RWPE1 (cell line): ENCODE data around the gene CDS2.

Experiments
- CTCF ChIA-PET: fragments of 350-600 bp; sonication (Branson Sonifier 250); formaldehyde crosslinking; extraction: SDS; loops from one replicate; lab custom pipeline; 2021; lab: Yijun Ruan, JAX
- POLR2A ChIA-PET: fragments of 400-600 bp; formaldehyde crosslinking; extraction: SDS; loops from one replicate; lab custom pipeline; 2020; ENCODE audit warnings: antibody characterized with exemption; ENCODE audit not compliant: low non-redundant PET; lab: Yijun Ruan, JAX
- DNase-seq: peaks from one replicate; pipeline ENCODE4 v3.0.0; 2012; ENCODE audit warnings: low spot score
- H3K27ac ChIP-seq: fragments of 450-650 bp; 2 replicates; pipeline ENCODE4 v1.5.1; 2017
- TF ChIP-seq, protein P1 (sequence below): fragments of 450-650 bp; conservative IDR thresholded peaks from 2 replicates; pipeline ENCODE4 v1.5.1; 2017; ENCODE audit warnings: low read depth, mild to moderate bottlenecking

CDS2 gene

GRCh38 chr20:5146871-5147592 is 20.2 kb downstream of the CDS2 start:
- ChIA-PET CTCF (interaction anchor here (0.9 kb wide), 1 partner anchor 45 kb away, joined by 4 read pairs; no protein-coding TSS in a partner anchor), POLR2A (no interaction called here)
- DNase-seq, result no peak
- TF ChIP-seq, protein P1, sequence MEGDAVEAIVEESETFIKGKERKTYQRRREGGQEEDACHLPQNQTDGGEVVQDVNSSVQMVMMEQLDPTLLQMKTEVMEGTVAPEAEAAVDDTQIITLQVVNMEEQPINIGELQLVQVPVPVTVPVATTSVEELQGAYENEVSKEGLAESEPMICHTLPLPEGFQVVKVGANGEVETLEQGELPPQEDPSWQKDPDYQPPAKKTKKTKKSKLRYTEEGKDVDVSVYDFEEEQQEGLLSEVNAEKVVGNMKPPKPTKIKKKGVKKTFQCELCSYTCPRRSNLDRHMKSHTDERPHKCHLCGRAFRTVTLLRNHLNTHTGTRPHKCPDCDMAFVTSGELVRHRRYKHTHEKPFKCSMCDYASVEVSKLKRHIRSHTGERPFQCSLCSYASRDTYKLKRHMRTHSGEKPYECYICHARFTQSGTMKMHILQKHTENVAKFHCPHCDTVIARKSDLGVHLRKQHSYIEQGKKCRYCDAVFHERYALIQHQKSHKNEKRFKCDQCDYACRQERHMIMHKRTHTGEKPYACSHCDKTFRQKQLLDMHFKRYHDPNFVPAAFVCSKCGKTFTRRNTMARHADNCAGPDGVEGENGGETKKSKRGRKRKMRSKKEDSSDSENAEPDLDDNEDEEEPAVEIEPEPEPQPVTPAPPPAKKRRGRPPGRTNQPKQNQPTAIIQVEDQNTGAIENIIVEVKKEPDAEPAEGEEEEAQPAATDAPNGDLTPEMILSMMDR, result no peak
- H3K27ac ChIP-seq, result no peak overlapping the region

DNA sequence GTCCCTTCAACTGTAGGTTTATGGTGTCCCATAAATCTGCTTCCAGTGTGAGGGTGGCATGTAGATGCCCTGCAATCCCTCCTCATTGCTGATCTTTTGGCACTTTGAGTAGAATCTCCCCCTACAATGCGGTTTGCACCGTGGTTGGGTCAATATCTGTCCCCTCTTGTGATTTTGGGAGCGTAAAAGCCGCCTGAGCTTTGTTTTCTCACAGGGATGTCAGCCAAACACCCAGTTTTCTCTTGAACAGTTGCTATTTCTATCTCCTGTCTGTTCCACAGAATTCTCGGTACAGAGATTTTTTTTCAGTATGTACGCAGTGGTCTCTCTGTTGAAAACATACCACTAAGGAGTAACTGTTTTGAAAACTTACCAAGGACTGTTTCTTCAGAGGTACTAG is 21.8 kb downstream of the CDS2 start:
- POLR2A ChIA-PET, result no interaction called here
- CTCF ChIA-PET, result no interaction called here
- DNase-seq, result no peak

GRCh38 chr20:5149892-5150225 is 23.1 kb downstream of the CDS2 start:
- CTCF ChIA-PET, result no interaction called here
- no peak for DNase-seq
- no peak overlapping the region for H3K27ac ChIP-seq
- POLR2A ChIA-PET, result no interaction called here
- TF ChIP-seq, protein P1, result no peak

More for the DNA sequence above, 21.8 kb downstream of the CDS2 start:
- TF ChIP-seq, protein P1, result no peak
- H3K27ac ChIP-seq, result no peak overlapping the region

GRCh38 chr20:5150226-5151076 is 23.6 kb downstream of the CDS2 start:
- POLR2A ChIA-PET, result no interaction called here
- peak overlapping the region; percentile 27 for H3K27ac ChIP-seq
- TF ChIP-seq, protein P1, result no peak
- no peak for DNase-seq
- CTCF ChIA-PET, result interaction anchor here (0.9 kb wide), 1 partner anchor 49 kb away, joined by 4 read pairs; no protein-coding TSS in a partner anchor

DNA sequence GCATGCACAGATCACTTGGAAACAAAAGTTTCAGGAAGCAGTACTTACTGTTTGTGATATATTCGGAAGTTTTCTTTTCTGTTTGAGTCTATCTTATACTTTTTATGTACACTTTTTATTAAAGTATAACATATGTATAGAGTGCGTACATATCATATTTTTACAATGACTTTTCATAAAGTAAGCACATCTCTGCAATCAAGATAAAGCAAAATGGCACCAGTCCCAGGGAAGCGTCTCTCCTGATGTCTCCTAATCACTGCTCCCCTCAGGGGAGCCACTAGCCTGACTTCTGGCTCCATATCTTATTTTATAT is 26.3 kb downstream of the CDS2 start:
- TF ChIP-seq, protein P1, result no peak
- POLR2A ChIA-PET, result no interaction called here
- CTCF ChIA-PET, result interaction anchor here (0.8 kb wide), 1 partner anchor 26 kb away, joined by 3 read pairs; the partner anchor contains the start of gene CDS2
- no peak for DNase-seq
- no peak overlapping the region for H3K27ac ChIP-seq
